Kidney tubule cell (primary cell): ENCODE data around the gene NRBF2.
"Not testable (repeated sequence)": the region's sequence is repeated elsewhere in the genome, so short reads cannot be mapped to it uniquely, and the experiment has no call there.

Experiments used
- DNase-seq: peaks from one replicate; pipeline ENCODE4 v3.0.0-alpha.2; 2018; ENCODE audit warnings: low spot score

NRBF2 gene

DNA sequence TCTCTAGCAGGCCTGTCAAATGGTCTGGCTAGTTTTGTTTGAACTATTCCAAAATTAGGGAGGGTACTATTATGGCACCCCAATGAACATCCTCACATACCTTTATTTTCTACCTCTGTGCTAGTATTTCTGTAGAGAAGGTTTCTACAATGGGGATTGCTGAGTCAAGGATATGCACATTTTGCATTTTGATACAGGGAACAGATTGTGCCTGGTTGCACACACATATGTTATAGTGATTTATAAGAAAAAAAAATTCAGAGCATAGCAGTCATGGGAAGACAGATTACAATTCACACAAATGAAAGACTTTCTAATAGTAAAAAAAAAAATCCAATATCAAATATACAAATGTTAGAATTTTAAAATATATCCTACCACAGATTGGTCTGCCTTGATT, 14.1 kb upstream of the NRBF2 start:
- no peak for DNase-seq

DNA sequence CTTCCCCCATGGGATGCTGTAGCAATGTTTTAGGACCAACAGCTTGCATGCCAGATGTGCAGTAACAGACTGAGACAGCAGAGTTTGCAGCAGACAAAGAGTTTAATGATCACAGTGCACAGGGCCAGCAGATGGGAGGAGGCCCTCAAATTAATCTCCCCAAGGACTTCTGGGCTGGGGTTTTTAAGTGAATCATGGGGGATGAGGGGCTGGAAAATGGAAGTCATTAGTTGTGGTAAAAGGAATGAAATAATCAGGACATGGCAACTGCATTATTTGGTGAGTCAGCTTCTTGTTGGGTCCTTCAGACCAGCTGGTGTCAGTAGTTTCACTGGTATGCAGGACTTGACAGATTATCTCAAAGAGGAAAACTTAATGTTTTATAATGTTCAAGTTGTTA, 12.6 kb upstream of the NRBF2 start:
- peak; percentile 32 for DNase-seq

DNA sequence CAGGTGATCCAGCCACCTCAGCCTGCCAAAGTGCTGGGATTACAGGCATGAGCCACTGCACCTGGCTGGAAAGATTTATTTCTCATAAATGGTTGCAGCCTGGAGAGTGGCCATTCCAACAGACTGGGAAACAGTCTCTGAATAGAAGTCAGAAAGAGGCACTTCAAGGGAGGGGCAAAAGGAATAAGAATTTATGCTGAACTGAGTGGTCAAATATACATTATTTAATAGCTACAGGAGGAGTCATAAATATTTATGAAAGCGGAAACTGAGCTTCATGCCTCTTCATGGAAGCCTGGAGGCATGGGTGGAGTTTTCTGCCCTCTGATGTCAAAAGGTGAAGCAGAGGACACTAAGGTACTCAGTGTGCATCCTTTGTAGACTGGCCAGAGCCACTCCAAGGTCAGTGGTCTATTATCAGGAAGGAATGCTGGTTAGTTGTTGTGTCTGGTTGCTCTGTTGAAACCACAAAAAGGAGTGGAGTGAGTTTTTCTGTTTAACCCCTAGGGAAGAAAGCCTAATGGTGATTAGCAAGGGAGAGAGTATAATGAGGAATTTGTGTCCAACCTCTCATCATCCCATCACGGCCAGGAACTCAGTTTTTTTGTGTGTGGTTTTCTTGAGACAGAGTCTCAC, 9.3 kb upstream of the NRBF2 start:
- no peak for DNase-seq

DNA sequence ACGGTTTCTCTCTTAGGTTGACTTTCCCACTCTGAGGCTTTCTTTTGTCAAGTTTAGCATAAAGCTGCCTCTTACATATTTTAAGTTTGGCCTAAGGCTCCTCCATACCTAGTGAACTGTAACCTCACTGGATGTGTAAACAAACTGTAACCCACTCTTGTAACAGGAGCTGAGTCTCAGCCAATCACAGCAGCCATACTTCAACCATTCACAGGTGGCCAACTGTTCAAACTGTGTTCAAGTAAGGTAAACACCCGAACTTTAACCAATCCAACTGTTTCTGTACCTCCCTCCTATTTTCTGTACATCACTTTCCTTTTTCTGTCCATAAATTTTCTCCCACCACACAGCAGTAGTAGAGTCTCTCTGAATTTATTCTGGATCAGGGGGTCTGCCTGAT, 7.7 kb upstream of the NRBF2 start:
- DNase-seq = no peak

DNA sequence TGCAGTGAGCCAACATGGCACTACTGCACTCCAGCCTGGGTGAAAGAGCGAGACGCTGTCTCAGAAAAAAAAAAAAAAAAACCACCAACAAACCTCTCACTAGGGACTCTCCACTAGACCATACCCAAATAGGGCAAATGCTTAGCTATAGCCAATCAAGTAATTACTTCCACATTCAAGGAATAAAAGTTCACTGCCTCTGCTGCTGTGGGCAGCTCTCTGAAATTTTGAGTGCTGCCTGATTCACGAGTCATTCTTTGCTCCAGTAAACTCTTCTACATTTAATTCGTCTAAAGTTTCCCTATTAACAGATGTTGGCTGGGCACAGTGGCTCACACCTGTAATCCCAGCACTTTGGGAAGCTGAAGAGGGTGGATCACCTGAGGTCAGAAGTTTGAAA, 4.7 kb upstream of the NRBF2 start:
- peak; percentile 51 for DNase-seq

DNA sequence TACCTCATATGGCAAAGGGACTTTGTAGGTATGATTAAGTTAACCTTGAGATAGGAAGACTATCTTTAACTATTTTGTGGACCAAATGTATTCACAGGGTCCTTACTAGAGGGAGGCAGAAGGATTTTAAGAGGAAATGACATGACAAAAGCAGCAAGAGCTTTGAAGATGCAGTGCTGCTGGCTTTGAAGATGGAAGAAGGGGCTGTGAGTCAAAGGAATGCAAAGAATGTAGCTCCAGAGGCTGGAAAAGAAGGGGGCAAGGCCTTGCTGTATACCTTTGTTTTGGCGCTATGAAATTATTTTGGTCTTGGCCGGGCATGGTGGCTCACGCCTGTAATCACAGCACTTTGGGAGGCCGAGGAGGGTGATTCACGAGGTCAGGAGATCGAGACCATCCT, 3.2 kb upstream of the NRBF2 start:
- DNase-seq = peak; percentile 27

DNA sequence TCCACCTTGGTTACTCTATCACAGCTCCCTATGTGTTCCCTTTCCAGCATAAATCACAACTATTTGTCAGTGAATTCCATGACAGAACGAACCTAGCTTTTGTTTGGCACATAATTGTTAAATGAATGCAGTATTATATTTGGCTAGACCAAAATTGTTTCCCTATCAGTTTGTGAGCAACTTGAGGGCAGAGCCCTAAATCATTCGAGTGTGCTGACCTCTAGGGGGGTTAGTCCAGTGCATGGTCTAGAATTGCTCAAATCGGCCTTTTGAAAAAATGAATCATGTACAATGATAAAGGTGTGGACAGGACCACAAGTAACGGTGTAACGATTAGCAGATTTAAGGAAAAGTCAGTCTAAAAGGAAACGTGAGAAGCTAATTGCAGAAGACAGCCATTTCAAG, 475 bp upstream of the NRBF2 start:
- DNase-seq = no peak

DNA sequence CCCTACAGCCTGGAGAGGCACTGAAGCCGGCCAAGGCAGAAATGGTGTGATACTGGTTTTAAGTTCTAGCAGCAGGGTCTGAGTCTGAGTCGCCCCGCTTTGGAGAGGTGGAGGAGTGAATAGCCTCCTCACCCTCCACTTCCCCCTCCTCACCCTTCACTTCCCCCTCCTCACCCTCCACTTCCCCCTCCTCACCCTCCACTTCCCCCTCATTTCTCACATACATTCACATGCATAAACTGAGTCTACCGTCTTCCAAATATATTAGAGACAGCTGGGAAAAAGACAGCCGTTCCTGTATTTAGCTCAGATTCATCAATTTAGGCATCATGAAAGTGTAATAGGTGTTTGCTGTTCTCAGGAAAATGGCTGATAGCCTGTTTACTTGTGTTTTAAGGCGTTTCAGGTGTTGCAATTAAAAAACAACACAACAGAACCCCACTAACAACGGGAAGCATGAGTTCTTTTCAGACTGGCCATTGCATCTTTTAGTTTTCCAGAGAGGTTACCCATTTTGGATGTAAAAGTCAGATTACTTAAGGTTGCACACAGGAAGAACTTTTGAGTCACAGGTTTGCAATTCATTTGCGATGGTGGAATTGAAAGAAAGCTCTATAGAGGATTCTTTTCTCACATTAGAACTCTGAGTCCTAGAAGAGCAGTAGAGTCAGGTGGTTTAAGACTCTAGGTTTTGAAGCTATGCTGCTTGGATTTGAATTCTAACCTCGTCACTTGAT, 861 bp downstream of the NRBF2 start:
- peak; percentile 51 for DNase-seq

DNA sequence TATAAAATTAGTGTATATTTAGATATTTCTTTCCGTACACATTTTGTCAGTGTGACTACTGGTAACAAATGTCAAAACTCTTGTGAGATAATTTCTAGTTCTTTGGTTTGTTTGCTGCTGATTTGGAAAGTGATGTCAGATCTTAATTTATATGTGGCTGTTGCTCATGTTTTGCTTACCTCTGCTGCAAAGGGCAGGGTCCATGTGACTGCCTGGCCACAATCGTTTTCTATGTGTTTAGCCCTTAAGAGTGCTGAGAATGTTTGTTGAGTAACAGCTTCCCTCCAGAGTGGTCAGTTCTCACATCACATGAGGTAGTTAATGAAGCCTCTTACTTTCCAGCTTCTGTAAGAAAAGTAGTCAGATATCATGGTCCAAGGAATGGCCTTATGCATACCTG, 4.2 kb downstream of the NRBF2 start:
- DNase-seq = peak; percentile 51

DNA sequence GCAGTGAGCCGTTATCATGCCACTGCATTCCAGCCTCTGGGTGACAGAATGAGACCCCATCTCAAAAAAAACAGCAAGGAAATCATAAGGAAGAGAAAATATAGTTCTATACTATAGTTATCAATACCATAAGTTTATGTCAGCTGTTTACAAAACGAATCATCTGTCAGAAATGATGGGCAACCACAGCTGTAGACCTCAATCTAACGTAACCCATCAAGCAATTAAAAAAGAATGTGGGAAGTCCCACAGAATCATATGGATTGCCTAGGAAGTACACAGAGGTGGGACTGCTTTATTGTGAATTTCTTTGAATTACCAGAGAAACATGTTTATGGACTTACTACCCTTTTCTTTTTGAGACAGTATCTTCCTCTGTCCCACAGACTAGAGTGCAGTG, 6.9 kb downstream of the NRBF2 start:
- DNase-seq = no peak

DNA sequence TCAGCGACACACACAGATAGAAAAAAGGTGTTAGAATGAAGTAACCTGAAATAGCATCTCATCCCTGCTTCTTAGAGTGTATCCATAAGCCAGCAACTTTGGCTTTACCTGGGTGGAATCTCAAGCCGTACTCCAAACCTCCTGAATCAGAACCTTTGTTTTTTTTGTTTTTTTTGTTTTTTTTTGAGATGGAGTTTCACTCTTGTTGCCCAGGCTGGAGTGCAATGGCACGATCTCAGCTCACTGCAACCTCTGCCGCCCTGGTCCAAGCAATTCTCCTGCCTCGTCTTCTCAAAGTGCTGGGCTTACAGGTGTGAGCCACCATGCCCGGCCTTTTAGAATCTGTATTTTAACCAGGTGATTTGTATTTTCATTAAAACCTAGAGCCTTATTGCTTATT, 9.0 kb downstream of the NRBF2 start:
- no peak for DNase-seq

DNA sequence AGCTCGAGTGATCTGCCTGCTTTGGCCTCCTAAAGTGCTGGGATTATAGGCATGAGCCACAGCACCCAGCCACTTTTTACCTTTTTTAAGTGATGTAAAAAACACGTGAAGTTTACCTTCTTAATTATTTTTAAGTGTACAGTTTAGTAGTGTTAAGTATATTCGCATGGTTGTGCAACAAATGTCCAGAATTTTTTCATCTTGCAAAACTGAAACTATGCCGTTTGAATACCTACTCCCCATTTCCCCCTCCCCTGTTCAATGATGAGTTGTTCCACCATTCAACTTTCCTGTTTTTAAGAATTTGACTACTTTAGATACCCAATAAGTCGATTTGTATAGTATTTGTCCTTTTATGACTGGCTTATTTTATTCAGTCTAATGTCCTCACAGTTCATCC, 10.9 kb downstream of the NRBF2 start:
- no peak for DNase-seq

DNA sequence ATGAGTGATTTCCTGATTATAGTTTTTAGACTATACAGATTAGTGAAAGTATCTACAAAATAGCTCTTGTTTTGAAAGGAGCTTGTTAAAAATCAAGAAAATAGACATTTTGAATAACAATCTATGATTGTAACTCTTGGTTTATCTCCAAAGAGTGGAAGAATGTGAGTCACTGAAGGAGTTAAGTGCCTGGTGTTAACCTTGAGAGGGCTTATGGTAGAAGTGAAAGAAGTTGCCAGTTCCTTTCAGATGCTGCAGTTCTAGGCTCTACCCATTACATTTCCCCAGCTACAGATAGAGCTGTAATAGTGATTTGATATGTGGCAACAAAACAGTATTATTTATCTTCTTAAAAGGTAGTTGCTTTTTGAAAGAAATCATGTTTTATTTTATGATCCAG, 12.7 kb downstream of the NRBF2 start:
- no peak for DNase-seq

DNA sequence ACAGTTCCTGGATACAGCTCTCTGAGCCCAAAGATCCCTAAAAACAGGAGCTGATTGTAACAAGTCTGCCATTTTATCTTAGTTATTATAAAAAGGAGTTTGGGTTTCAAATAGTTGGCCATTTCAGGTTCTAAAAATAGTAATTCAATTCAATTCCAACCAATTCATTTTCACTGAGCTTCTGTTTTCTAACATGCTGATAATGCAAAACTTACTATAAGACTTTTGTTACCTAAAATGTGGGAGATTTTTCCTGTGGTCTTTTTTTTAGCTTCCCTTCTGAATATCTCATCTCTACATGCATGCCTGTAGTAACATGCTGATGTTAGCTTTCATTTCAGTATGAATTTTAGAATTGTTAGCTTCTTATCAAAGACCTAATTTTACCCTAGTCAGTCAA, 13.4 kb downstream of the NRBF2 start:
- no peak for DNase-seq

DNA sequence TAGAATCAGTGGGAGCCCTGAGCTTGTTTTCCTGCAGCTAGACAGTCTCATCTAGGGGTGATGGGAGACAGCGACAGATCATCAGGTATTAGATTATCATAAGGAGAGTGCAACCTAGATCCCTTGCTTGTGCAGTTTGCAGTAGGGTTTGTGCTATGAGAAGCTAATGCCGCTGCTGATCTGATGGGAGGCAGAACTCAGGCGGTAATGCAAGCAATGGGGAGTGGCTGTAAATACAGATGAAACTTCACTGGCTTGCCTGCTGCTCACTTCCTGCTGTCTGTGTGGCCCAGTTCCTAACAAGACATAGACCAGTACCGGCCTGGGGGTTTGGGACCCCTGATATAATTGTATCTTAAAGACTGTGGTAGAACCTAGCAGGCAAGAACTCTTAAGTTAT, 17.6 kb downstream of the NRBF2 start:
- no peak for DNase-seq

DNA sequence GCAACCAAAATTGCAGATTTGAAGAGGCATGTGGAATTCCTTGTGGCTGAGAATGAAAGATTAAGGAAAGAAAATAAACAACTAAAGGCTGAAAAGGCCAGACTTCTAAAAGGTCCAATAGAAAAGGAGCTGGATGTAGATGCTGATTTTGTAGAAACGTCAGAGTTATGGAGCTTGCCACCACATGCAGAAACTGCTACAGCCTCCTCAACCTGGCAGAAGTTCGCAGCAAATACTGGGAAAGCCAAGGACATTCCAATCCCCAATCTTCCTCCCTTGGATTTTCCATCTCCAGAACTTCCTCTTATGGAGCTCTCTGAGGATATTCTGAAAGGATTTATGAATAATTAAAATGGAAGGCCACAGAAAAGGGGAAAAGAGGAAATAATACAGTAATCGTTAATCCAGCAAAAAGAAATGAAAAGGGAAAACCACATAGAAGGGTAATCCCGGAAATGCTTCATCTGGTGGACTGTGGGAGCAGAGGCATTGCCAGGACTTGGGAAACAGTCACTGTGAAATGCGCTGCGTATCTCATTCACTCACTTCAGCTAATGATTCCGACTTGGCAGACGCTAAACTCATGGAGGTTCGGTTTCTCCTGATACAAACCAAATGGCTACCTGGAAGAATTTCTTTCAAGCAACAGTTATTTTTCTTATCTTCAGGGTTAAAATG, 20.9 kb downstream of the NRBF2 start:
- DNase-seq = not testable (repeated sequence)

DNA sequence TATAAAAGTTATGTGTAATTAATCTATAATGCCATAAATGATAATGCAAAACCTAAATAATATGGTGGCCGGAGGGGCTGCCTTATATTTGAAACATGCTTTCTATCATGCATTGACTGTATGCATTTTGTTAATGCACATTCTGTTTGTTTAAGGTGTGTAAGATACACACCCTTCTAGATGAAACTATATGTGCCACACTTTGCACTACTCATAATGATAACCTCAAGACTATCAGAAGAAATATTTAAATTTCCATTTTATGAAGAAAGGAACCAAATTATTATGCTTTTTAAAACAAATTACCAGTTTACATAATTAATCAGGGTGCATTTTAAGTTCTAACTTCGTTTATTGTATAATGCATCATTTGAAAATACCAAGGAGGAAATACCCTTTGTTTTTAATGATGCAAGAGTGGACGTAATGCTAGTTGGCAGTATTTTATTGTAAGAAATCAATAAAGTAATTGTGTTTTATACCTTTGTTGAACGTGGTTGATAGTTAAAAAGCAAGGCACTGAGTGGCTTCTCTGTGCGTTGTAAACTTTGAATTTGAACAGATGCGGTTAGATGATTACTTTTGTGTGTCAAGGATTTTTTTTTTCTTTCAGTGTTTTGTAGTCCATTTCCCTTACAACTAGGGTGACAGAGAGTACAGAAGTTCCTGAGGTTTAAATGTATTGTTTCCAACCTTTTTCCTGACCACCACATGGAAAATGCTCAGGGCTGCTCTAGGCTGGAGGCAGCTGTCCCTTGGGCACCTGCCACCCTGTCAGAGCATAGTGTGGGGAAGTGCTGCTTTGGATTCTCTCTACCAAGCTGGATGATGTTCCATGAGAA, 21.6 kb downstream of the NRBF2 start:
- DNase-seq = no peak

DNA sequence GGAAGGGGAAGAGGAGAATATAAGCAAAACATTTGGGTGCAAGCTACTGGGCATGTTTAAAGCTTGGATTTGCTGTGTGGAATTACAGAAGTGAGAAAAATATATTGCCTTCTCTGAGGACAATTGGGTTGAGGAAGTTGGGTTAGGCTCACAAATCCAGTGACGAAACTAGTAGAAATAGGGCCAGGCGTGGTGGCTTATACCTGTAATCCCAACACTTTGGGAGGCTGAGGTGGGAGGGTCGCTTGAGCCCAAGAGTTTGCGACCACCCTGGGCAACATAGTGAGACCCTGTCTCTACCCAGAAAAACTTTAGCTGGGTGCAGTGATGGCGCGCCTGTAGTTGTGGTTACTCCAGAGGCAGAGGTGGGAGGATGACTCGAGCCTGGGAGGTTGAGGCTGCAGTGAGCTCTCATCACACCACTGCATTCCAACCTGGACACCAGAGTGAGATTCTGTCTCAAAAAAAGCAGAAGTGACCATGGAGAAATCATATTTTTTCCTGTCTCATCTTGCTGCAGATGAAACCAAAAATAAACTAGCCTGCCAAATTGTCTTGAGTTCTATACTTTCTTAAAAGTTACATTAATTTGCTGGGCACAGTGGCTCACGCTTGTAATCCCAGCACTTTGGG, 22.4 kb downstream of the NRBF2 start:
- no peak for DNase-seq

DNA sequence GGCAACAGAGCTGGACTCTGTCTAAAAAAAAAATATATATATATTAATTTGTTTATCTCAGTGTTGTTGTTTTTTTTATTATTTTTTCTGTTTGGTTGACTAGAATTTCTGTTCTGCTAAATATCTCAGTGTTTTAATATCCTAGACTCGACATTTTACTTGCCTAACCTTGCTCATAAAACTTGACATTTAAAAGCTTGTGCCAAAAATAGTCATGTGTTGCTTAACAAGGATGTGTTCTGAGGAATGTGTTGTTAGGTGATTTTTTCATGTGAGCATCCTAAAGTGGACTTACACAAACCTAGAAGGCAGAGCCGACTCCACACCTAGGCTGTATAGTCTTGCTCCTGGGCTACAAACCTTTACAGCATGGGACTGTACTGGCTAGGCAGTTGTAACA, 23.1 kb downstream of the NRBF2 start:
- DNase-seq = no peak

DNA sequence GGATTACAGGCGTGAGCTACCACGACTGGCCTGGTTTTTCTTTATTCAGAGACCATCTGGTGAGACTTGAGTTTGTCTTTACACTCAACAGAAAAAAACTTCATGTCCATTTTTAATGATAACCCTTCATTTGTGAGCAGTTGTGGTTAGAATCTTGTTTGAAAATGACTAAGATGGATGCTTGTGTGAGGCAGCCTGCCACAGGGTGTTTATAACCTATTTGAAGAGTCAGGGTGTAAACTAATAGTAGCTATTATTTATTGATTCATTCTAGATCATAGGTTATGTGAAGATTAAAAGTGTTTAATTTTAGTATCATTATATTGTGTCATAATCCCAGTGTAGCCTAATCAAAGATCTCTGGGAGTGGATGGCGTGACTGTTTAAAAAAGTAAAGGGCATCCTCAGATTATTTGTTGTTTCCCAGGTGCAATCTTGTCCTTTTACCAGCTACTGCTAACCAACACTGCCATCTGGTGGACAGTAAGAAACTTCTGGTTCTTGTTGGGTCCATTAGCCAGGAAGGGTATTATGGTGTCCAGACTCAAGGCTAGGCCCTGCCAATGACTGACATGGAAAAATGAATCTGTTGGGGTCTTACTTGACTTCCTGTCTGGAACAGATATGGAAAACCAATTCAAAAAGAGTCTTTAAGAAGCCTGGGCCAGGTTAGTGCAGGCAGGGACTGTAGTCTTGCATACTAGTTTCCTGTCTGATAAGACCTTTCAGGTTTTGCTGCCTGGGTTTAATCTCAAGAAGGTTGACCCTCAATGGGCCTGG, 24.9 kb downstream of the NRBF2 start:
- DNase-seq = peak; percentile 86

DNA sequence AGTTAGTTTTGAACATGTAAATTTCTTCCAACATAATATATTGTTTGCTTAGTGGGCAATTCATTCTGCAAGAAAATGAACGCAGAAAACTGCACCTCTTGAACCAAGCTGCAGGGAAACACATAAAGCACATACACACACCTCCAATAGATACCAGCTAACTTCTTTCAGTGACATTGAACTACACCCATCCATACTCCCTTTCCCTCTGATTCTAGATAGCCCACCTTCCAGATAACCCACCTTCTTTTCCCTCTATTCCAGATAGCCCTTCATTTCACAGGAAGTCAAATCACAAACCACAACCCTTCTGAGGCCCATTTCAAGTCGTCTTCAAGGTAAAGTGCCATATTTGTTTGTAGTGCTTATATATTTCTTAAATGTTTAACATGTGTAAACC, 28.5 kb downstream of the NRBF2 start:
- no peak for DNase-seq
